Endothelial cell (in vitro differentiated cells): Measurements from ENCODE around the gene RFPL4AL1. TPM values are rescaled to one million over a fixed set of nuclear protein-coding genes. Genes with fewer than 3 reads are reported as not detected.

ENCODE experiments used
- DNase-seq: peaks from one replicate; pipeline ENCODE4 v3.0.0; 2021; ENCODE audit warnings: low spot score
- H3K27ac Mint-ChIP-seq: one replicate; pipeline ENCODE4 v1.8.0; 2021; ENCODE audit warnings: mixed read lengths, inconsistent platforms; ENCODE audit not compliant: unreplicated experiment
- H3K27me3 Mint-ChIP-seq: one replicate; pipeline ENCODE4 v1.8.0; 2021; ENCODE audit warnings: mild to moderate bottlenecking, moderate library complexity, mixed read lengths, inconsistent platforms; ENCODE audit not compliant: unreplicated experiment
- H3K36me3 Mint-ChIP-seq: one replicate; pipeline ENCODE4 v1.8.0; 2021; ENCODE audit warnings: mild to moderate bottlenecking, low read depth, mixed read lengths, inconsistent platforms; ENCODE audit not compliant: unreplicated experiment
- H3K4me1 Mint-ChIP-seq: one replicate; pipeline ENCODE4 v1.8.0; 2021; ENCODE audit warnings: mild to moderate bottlenecking, mixed read lengths, inconsistent platforms; ENCODE audit not compliant: unreplicated experiment
- H3K4me3 Mint-ChIP-seq: one replicate; pipeline ENCODE4 v1.8.0; 2021; ENCODE audit warnings: mild to moderate bottlenecking, mixed read lengths, inconsistent platforms; ENCODE audit not compliant: unreplicated experiment
- H3K9me3 Mint-ChIP-seq: one replicate; pipeline ENCODE4 v1.8.0; 2021; ENCODE audit warnings: mixed read lengths, inconsistent platforms; ENCODE audit not compliant: unreplicated experiment
- CTCF ChIP-seq: fragments of 200-600 bp; sonication (generic); IDR thresholded peaks from one replicate; pipeline ENCODE4 v1.5.0; 2021; ENCODE audit warnings: antibody characterized with exemption; ENCODE audit not compliant: unreplicated experiment
- total RNA-seq: library from RNA; stranded (reverse); fragmentation: NEBNext Ultra II Directional; extraction: Animal tissue kit (Norgen Biotek cat#: 25700); gene quantifications from one replicate; pipeline ENCODE4 v1.2.1, GENCODE V29; 2021; ENCODE audit not compliant: unreplicated experiment

RFPL4AL1 gene
- total RNA-seq, 1 donor from 2014 or later = not detected

- no peak overlapping the region for H3K4me3 Mint-ChIP-seq
- no peaks in the 10 kb centered on the region for H3K36me3 Mint-ChIP-seq
- peaks cover 4% of the 10 kb centered on the region for H3K27me3 Mint-ChIP-seq
- H3K4me1 Mint-ChIP-seq = no peaks in the 10 kb centered on the region
- H3K27ac Mint-ChIP-seq = no peak overlapping the region
- DNase-seq = no peak
- H3K9me3 Mint-ChIP-seq = peaks cover 34% of the 10 kb centered on the region
- no peak for TF ChIP-seq CTCF
These were observed 8.6 kb downstream of the RFPL4AL1 start for GRCh38 chr19:55777528-55777927.

- Mint-ChIP-seq H3K4me3 (peak overlapping the region; percentile 23), H3K27me3 (peaks cover 5% of the 10 kb centered on the region), H3K4me1 (no peaks in the 10 kb centered on the region), H3K27ac (no peak overlapping the region), H3K36me3 (no peaks in the 10 kb centered on the region), H3K9me3 (peaks cover 40% of the 10 kb centered on the region)
- DNase-seq = no peak
- TF ChIP-seq CTCF = no peak
These were observed 9.4 kb downstream of the RFPL4AL1 start for GRCh38 chr19:55778331-55778730.

- peaks cover 42% of the 10 kb centered on the region for H3K9me3 Mint-ChIP-seq
- no peaks in the 10 kb centered on the region for H3K36me3 Mint-ChIP-seq
- H3K27me3 Mint-ChIP-seq = peaks cover 3% of the 10 kb centered on the region
- no peak overlapping the region for H3K4me3 Mint-ChIP-seq
- DNase-seq = no peak
- no peaks in the 10 kb centered on the region for H3K4me1 Mint-ChIP-seq
- TF ChIP-seq CTCF = no peak
- H3K27ac Mint-ChIP-seq = no peak overlapping the region
These were observed 12.2 kb downstream of the RFPL4AL1 start for GRCh38 chr19:55781112-55781511.

GRCh38 chr19:55795021-55795420 is 26.1 kb downstream of the RFPL4AL1 start:
- Mint-ChIP-seq H3K9me3 (peaks cover 43% of the 10 kb centered on the region), H3K4me3 (no peak overlapping the region), H3K27ac (no peak overlapping the region), H3K36me3 (peaks cover 17% of the 10 kb centered on the region), H3K4me1 (no peaks in the 10 kb centered on the region), H3K27me3 (peaks cover 6% of the 10 kb centered on the region)
- no peak for DNase-seq
- no peak for TF ChIP-seq CTCF

GRCh38 chr19:55801416-55801815 is 32.5 kb downstream of the RFPL4AL1 start:
- Mint-ChIP-seq H3K4me1 (no peaks in the 10 kb centered on the region), H3K4me3 (no peak overlapping the region), H3K36me3 (peaks cover 24% of the 10 kb centered on the region), H3K9me3 (peaks cover 47% of the 10 kb centered on the region), H3K27me3 (peaks cover 7% of the 10 kb centered on the region), H3K27ac (no peak overlapping the region)
- DNase-seq = no peak
- TF ChIP-seq CTCF = no peak
